HG02981 (cell line): ENCODE measurements around the gene RNASEH2C.
"Not testable (repeated sequence)": the region's sequence is repeated elsewhere in the genome, so short reads cannot be mapped to it uniquely, and the experiment has no call there.

ENCODE experiments used
- ATAC-seq: cut with Tn5 transposase; IDR thresholded peaks from one replicate; pipeline ENCODE4 v1.9.1; 2021; ENCODE audit warnings: mild to moderate bottlenecking, moderate library complexity; ENCODE audit not compliant: unreplicated experiment

RNASEH2C gene

GRCh38 chr11:65717906-65718305 lies 2.7 kb downstream of the RNASEH2C start:
- no peak for ATAC-seq

GRCh38 chr11:65716774-65717405 lies 3.7 kb downstream of the RNASEH2C start:
- ATAC-seq, result no peak

GRCh38 chr11:65716302-65716701 lies 4.3 kb downstream of the RNASEH2C start:
- no peak for ATAC-seq

- ATAC-seq, result no peak
Measured at GRCh38 chr11:65714433-65714832, 6.2 kb downstream of the RNASEH2C start.

- ATAC-seq, result no peak
Measured at GRCh38 chr11:65713212-65713969, 7.2 kb downstream of the RNASEH2C start.

- ATAC-seq, result no peak
Measured at GRCh38 chr11:65712633-65713076, 7.9 kb downstream of the RNASEH2C start.

GRCh38 chr11:65711785-65712632 lies 8.6 kb downstream of the RNASEH2C start, which contains the start of gene KAT5:
KAT5 (plus strand) TSS chr11:65712252; CDS start chr11:65712268, 16 bp downstream.
- peak; percentile 81 for ATAC-seq

GRCh38 chr11:65710421-65710820 lies 10.2 kb downstream of the RNASEH2C start:
- ATAC-seq, result no peak

GRCh38 chr11:65709661-65710060 lies 10.9 kb downstream of the RNASEH2C start:
- ATAC-seq, result no peak

GRCh38 chr11:65708451-65708850 lies 12.1 kb downstream of the RNASEH2C start:
- no peak for ATAC-seq

GRCh38 chr11:65707002-65707401 lies 13.6 kb downstream of the RNASEH2C start:
- not testable (repeated sequence) for ATAC-seq

- not testable (repeated sequence) for ATAC-seq
Measured at GRCh38 chr11:65706303-65706763, 14.3 kb downstream of the RNASEH2C start.

GRCh38 chr11:65703846-65704245 lies 16.8 kb downstream of the RNASEH2C start:
- ATAC-seq, result no peak

- no peak for ATAC-seq
Measured at GRCh38 chr11:65701686-65702085, 18.9 kb downstream of the RNASEH2C start.

- no peak for ATAC-seq
Measured at GRCh38 chr11:65700399-65700798, 20.2 kb downstream of the RNASEH2C start.

- no peak for ATAC-seq
Measured at GRCh38 chr11:65699306-65699705, 21.3 kb downstream of the RNASEH2C start.

GRCh38 chr11:65698205-65698604 lies 22.4 kb downstream of the RNASEH2C start:
- no peak for ATAC-seq

GRCh38 chr11:65696802-65697552 lies 23.6 kb downstream of the RNASEH2C start:
- ATAC-seq, result no peak

- ATAC-seq, result no peak
Measured at GRCh38 chr11:65695459-65696241, 24.9 kb downstream of the RNASEH2C start.

- ATAC-seq, result no peak
Measured at GRCh38 chr11:65692367-65692766, 28.2 kb downstream of the RNASEH2C start.
